GM12878 (cell line): Measurements from ENCODE around the gene LSAMP. TPM values are rescaled to one million over a fixed set of nuclear protein-coding genes. Genes with fewer than 3 reads are reported as not detected.

ENCODE experiments used
- ASH2L ChIP-seq: fragments of 300-600, 200-600 bp; sonication (generic); IDR thresholded peaks from 2 replicates; pipeline ENCODE4 v1.6.1; 2017; ENCODE audit warnings: low read depth, mild to moderate bottlenecking, borderline replicate concordance
- BMI1 ChIP-seq: fragments of 450-650 bp; IDR thresholded peaks from 2 replicates; pipeline ENCODE4 v1.6.1; 2016; ENCODE audit warnings: mild to moderate bottlenecking, moderate library complexity, borderline replicate concordance
- CHD2 ChIP-seq: IDR thresholded peaks from 2 replicates; pipeline ENCODE4 v1.6.1; 2011; ENCODE audit warnings: low read depth, low read length, improper control_type of control experiment, borderline replicate concordance
- FOS ChIP-seq: IDR thresholded peaks from 3 replicates; pipeline ENCODE4 v1.6.1; 2011; ENCODE audit warnings: borderline replicate concordance; ENCODE audit not compliant: insufficient read length; ENCODE audit errors: extremely low read depth
- MTA3 ChIP-seq: IDR thresholded peaks from 2 replicates; pipeline ENCODE4 v1.6.1; 2012; ENCODE audit warnings: low read length, inconsistent platforms, borderline replicate concordance
- SP1 ChIP-seq: IDR thresholded peaks from one replicate; pipeline ENCODE4 v1.6.1; 2011; ENCODE audit warnings: low read depth, low read length
- polyA plus RNA-seq, 11 experiments: library from polyadenylated mRNA; depleted of rRNA in 4 of 11; unstranded in 6 of 11; stranded (reverse) in 5 of 11; fragments of >200 nt; fragmentation: Nextera tagmentation in 4 of 11; fragmentation: Illumina TruSeq in 1 of 11; extraction: Ambion mirVana in 4 of 11; extraction: Trizol in 1 of 11; gene quantifications; 1 replicate in 1 of 11; 2 replicates in 10 of 11; pipeline versions ENCODE4 v1.2.1 to v1.2.3, GENCODE V29; 2011 to 2016; ENCODE audit warnings: inconsistent platforms in 2 of 11, missing spikeins in 2 of 11, low read depth in 1 of 11
- total RNA-seq, 4 experiments: library from RNA; depleted of rRNA in 3 of 4; stranded (reverse); fragments of >200 nt in 3 of 4; fragmentation: Illumina TruSeq in 1 of 4; extraction: Trizol in 1 of 4; gene quantifications; 2 replicates each; pipeline versions ENCODE4 v1.2.1 to v1.2.3, GENCODE V29; 2013 to 2021
- TF ChIP-seq, protein P1 (sequence below): IDR thresholded peaks from 2 replicates; pipeline ENCODE4 v1.6.1; 2012; ENCODE audit warnings: low read length, inconsistent platforms
- TF ChIP-seq, protein P2 (sequence below): IDR thresholded peaks from 2 replicates; pipeline ENCODE4 v1.6.1; 2011; ENCODE audit warnings: borderline replicate concordance, low read depth, mild to moderate bottlenecking, moderate library complexity, low read length; ENCODE audit not compliant: insufficient read depth, poor library complexity, severe bottlenecking
- TF ChIP-seq, protein P3 (sequence below): fragments of 150-350 bp; IDR thresholded peaks from 2 replicates; pipeline ENCODE4 v1.6.1; 2014; ENCODE audit warnings: mild to moderate bottlenecking, low read depth, low read length
- TF ChIP-seq, protein P4 (sequence below): IDR thresholded peaks from 2 replicates; pipeline ENCODE4 v1.6.1; 2012; ENCODE audit warnings: low read depth, low read length, improper control_type of control experiment
- TF ChIP-seq, protein P5 (sequence below): IDR thresholded peaks from 2 replicates; pipeline ENCODE4 v1.6.1; 2011; ENCODE audit warnings: mild to moderate bottlenecking, low read depth, low read length, moderate library complexity; ENCODE audit not compliant: insufficient replicate concordance

Gene LSAMP
- total and polyA plus RNA-seq, 10 of the 15 experiments (the other 5 are each of a cell fraction or from before 2014, with no cell fraction given), result 2.0 to 12.7 (median 6.5) TPM

DNA sequence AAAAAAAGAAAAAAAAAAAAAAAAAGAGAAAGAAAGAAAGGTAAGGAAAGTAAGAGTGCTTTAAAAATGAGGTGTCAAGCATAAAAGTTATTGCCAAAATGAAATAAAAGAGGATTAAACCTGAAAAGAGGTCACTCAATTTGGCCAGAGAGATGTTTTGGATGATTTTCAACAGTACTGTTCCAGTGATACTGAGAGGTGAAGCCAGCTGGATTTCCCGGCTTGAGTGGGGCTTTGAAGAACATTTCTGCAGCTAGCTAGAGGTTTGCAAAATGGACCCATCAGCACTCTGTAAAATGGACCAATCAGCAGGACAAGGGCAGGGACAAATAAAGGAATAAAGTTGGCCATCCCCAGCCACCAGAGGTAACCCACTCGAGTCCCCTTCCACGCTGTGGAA, 128.5 kb downstream of the LSAMP start (continued):
- TF ChIP-seq, protein P1, sequence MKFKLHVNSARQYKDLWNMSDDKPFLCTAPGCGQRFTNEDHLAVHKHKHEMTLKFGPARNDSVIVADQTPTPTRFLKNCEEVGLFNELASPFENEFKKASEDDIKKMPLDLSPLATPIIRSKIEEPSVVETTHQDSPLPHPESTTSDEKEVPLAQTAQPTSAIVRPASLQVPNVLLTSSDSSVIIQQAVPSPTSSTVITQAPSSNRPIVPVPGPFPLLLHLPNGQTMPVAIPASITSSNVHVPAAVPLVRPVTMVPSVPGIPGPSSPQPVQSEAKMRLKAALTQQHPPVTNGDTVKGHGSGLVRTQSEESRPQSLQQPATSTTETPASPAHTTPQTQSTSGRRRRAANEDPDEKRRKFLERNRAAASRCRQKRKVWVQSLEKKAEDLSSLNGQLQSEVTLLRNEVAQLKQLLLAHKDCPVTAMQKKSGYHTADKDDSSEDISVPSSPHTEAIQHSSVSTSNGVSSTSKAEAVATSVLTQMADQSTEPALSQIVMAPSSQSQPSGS, result no peak
- TF ChIP-seq CHD2 (no peak), BMI1 (no peak), FOS (no peak), MTA3 (no peak), SP1 (no peak), ASH2L (no peak)
- TF ChIP-seq, protein P2, sequence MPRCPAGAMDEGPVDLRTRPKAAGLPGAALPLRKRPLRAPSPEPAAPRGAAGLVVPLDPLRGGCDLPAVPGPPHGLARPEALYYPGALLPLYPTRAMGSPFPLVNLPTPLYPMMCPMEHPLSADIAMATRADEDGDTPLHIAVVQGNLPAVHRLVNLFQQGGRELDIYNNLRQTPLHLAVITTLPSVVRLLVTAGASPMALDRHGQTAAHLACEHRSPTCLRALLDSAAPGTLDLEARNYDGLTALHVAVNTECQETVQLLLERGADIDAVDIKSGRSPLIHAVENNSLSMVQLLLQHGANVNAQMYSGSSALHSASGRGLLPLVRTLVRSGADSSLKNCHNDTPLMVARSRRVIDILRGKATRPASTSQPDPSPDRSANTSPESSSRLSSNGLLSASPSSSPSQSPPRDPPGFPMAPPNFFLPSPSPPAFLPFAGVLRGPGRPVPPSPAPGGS, result no peak
- TF ChIP-seq, protein P3, sequence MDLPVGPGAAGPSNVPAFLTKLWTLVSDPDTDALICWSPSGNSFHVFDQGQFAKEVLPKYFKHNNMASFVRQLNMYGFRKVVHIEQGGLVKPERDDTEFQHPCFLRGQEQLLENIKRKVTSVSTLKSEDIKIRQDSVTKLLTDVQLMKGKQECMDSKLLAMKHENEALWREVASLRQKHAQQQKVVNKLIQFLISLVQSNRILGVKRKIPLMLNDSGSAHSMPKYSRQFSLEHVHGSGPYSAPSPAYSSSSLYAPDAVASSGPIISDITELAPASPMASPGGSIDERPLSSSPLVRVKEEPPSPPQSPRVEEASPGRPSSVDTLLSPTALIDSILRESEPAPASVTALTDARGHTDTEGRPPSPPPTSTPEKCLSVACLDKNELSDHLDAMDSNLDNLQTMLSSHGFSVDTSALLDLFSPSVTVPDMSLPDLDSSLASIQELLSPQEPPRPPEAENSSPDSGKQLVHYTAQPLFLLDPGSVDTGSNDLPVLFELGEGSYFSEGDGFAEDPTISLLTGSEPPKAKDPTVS, result no peak
- TF ChIP-seq, protein P4, sequence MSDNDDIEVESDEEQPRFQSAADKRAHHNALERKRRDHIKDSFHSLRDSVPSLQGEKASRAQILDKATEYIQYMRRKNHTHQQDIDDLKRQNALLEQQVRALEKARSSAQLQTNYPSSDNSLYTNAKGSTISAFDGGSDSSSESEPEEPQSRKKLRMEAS, result no peak
- TF ChIP-seq, protein P5, sequence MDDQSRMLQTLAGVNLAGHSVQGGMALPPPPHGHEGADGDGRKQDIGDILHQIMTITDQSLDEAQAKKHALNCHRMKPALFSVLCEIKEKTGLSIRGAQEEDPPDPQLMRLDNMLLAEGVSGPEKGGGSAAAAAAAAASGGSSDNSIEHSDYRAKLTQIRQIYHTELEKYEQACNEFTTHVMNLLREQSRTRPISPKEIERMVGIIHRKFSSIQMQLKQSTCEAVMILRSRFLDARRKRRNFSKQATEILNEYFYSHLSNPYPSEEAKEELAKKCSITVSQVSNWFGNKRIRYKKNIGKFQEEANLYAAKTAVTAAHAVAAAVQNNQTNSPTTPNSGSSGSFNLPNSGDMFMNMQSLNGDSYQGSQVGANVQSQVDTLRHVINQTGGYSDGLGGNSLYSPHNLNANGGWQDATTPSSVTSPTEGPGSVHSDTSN, result no peak
- TF ChIP-seq, all 136 proteins: peak for 0
